Central memory CD8-positive, alpha-beta T cell (primary cell): ENCODE measurements around the gene LCN1.

Experiments used
- ATAC-seq: fragments of 150-1000 bp; cut with Tn5 transposase; replicated peaks from 2 replicates; pipeline ENCODE4 v1.10.0; 2022; ENCODE audit warnings: mild to moderate bottlenecking, moderate FRiP score, moderate number of reproducible peaks; ENCODE audit not compliant: poor library complexity, severe bottlenecking; ENCODE audit errors: extremely low read depth
- DNase-seq, 2 donors: peaks; one replicate each; pipeline ENCODE4 v3.0.0; 2021; ENCODE audit warnings: low spot score in 2 of 2
- H3K27ac Mint-ChIP-seq: one replicate; pipeline ENCODE4 v1.8.0; 2022; ENCODE audit warnings: low read depth, mild to moderate bottlenecking, moderate library complexity, mixed read lengths
- H3K27me3 Mint-ChIP-seq: one replicate; pipeline ENCODE4 v1.8.0; 2022; ENCODE audit warnings: mixed read lengths
- H3K36me3 Mint-ChIP-seq: one replicate; pipeline ENCODE4 v1.8.0; 2022; ENCODE audit warnings: mild to moderate bottlenecking, moderate library complexity, mixed read lengths; ENCODE audit not compliant: insufficient read depth
- H3K4me1 Mint-ChIP-seq: one replicate; pipeline ENCODE4 v1.8.0; 2022; ENCODE audit warnings: mixed read lengths
- H3K4me3 Mint-ChIP-seq: one replicate; pipeline ENCODE4 v1.8.0; 2022; ENCODE audit warnings: mild to moderate bottlenecking, moderate library complexity, mixed read lengths
- H3K9me3 Mint-ChIP-seq: one replicate; pipeline ENCODE4 v1.8.0; 2022; ENCODE audit warnings: mixed read lengths

LCN1 gene

GRCh38 chr9:135514342-135515082, 6.7 kb upstream of the LCN1 start:
- Mint-ChIP-seq H3K4me3 (no peak overlapping the region), H3K4me1 (no peaks in the 10 kb centered on the region), H3K27me3 (peaks cover 11% of the 10 kb centered on the region), H3K27ac (no peak overlapping the region), H3K9me3 (peaks cover under 1% of the 10 kb centered on the region), H3K36me3 (no peaks in the 10 kb centered on the region)
- no peak for ATAC-seq
- DNase-seq, result no peak

DNA sequence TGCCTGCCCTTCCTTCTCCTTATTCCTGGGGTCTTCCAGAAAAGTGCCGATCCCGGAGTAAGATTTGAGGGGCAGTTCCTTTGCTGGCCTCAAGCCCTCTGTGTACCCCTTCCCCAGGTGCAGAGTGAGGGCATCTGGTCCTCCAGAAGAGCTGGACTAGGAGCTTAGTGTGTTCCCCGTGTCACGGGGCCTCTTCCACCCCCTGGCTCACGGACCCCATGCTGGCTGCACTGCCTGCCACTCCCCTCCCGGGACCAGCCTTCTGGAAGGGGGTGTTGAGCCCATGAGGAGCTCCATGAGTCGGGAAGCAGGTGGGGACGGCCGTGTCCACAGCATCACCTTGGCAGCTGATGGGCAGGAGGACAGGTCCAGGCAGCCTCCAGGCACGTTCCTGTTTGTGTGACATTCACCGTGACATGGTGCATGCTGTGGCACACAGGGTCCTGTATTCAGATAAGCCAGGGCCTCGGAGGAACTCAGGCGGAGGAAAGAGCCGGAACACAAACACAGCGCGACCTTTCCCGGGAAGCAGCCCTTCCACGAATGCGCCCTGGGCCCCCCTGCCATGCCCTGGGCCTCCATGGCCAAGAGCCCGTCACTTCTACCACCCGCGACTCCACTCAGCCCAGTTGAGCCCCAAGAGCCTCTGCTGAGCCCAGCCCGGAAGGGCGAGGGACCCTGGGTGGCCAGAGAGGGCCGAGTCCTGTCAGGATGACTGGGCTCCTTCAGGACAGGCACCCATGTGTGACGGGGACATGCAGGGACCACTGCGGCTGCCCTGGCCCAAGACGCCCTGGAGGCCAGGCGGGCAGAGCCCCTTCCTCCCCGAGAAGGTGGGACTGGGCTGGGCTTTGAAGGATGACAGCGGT, 5.9 kb upstream of the LCN1 start:
- no peak overlapping the region for H3K4me3 Mint-ChIP-seq
- DNase-seq, result no peak
- H3K9me3 Mint-ChIP-seq, result no peaks in the 10 kb centered on the region
- H3K36me3 Mint-ChIP-seq, result no peaks in the 10 kb centered on the region
- peaks cover 13% of the 10 kb centered on the region for H3K27me3 Mint-ChIP-seq
- ATAC-seq, result no peak
- H3K4me1 Mint-ChIP-seq, result no peaks in the 10 kb centered on the region
- no peak overlapping the region for H3K27ac Mint-ChIP-seq

DNA sequence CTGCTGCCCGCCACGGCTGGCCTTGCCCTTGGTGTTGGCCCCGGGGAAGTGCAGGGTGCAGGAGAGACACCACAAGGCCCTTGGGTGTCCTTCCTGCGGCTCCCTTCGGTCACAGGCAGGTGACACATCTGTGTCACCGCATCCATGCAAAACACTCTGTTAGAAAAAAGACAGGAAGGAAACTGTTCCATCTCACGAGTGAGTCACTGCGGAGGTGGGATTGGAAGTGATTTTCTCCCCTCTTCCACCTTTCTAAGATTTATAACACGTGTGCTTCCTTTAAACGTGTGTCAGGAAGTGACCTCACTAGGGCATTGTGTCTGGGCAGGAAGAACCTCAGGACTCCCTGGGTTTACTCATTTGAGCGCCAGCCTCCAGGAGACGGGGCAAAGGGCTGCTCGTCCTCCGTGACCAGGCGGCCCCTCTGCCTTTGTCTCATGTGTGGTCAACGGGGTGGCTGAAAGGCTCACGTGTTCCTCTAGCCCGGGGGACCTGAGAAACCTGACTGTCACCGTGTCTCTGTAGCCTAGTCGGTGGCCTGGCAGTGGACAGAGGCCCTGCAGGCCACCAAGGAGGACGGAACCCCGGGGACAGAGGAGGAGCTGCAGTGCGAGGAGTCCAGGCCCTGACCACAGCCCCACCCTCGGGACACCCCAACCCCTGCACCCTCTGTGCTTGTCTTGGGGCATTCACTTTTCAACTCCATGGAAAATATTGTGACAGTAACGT, 4.9 kb upstream of the LCN1 start:
- Mint-ChIP-seq H3K4me1 (no peaks in the 10 kb centered on the region), H3K27me3 (peaks cover 18% of the 10 kb centered on the region), H3K9me3 (no peaks in the 10 kb centered on the region), H3K27ac (no peak overlapping the region), H3K4me3 (no peak overlapping the region), H3K36me3 (peaks cover 2% of the 10 kb centered on the region)
- DNase-seq, result no peak
- no peak for ATAC-seq

DNA sequence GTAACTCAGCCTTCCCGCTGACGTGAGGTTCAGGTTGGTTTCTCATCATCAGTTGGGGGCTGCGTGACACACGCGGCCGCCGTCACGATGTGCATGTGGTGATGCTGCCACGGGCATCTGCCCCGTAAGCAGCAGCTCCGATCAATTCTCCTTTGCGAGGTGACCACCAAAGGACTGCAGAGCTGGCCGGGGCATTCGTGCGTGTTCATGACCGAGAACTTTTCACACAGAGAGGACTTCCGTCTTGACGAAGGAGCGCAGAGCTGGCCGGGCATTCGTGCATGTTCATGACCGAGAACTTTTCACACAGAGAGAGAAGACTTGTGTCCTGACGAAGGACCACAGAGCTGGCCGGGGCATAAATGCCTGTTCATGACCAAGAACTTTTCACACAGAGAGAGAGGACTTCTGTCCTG, 3.8 kb upstream of the LCN1 start:
- Mint-ChIP-seq H3K9me3 (no peaks in the 10 kb centered on the region), H3K27me3 (peaks cover 18% of the 10 kb centered on the region), H3K36me3 (peaks cover 2% of the 10 kb centered on the region), H3K4me1 (no peaks in the 10 kb centered on the region), H3K4me3 (no peak overlapping the region), H3K27ac (no peak overlapping the region)
- DNase-seq (no peak), ATAC-seq (no peak)

DNA sequence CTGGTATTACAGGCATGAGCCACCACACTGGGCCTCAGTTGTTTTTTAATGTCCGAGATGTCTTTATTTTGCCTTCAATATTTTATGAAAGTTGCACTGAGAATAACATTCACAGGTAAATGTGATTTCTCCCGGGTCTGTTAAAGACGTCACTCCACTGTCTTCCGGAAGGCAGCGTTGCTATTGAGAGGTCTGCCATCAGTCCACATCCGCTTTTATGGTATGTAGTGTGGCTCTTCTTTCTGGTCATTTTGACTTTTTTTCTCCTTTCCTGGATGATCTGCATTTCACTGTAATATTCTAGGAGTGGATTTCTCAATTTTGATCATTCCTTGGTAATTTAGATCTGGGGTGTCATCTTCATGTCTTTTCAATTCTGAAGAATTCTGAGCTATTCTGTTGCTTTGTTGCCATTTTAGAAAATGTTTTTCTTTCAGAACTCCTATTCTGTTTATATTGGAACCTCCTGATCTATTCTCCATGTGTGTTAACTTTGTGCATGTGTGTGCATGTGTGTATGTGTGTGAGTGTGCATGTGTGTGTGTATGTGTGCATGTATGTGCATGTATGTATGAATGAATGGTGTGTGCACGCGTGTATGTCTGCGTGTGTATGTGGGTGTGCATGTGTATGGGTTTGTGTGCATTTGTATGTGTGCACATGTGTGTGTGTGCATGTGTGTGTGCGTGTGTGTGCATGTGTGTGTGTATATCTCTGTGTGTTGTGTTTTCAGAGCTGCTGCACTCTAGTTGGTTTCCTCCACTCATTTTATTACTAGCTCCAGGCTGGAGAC, 1.9 kb upstream of the LCN1 start:
- Mint-ChIP-seq H3K27ac (no peak overlapping the region), H3K4me1 (no peaks in the 10 kb centered on the region)

GRCh38 chr9:135521608-135522095, 412 bp downstream of the LCN1 start:
- Mint-ChIP-seq H3K36me3 (peaks cover 2% of the 10 kb centered on the region), H3K4me1 (no peaks in the 10 kb centered on the region), H3K4me3 (no peak overlapping the region), H3K27me3 (peaks cover 18% of the 10 kb centered on the region), H3K9me3 (no peaks in the 10 kb centered on the region), H3K27ac (no peak overlapping the region)
- ATAC-seq, result no peak
- DNase-seq, result no peak

More for the DNA sequence above, 1.9 kb upstream of the LCN1 start:
- Mint-ChIP-seq H3K4me3 (no peak overlapping the region), H3K36me3 (peaks cover 2% of the 10 kb centered on the region), H3K9me3 (no peaks in the 10 kb centered on the region), H3K27me3 (peaks cover 18% of the 10 kb centered on the region)
- ATAC-seq, result no peak
- DNase-seq, result no peak

DNA sequence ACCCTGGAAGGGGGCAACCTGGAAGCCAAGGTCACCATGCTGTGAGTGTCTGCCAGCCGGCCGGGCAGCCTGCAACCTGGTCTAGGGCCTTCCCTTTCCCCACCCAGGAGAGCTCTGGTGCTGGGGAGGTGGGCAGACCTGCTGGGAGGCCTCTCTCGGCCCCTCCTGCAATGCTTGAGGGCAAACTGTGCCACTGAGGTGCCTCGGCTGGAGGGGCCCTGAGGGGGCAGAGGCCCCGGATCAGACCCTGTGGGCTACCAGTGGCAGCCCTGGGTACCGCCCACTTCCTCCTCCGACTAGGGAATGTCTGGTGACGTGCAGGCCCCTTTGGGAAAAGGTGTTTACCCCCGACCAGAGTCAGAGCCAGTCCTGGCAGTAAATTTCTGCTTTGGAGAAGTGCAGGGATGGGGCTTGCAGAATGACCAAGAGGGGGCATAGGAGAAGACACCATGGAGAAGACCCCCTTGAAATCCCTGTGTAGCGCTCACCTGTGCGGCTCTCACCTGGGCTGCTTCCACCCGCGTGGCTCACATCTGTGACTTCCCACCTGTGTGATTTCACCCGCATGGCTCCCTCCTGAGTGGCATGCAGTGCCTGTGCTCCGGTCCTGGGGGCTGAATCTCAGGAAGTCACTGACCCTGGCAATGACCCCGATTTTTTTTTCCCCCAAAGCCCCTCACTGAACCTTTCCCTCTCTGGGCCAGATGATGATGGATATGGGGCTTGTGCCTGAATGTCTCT, 1.1 kb downstream of the LCN1 start:
- Mint-ChIP-seq H3K27ac (no peak overlapping the region), H3K4me1 (no peaks in the 10 kb centered on the region), H3K36me3 (peaks cover 2% of the 10 kb centered on the region), H3K4me3 (no peak overlapping the region), H3K9me3 (no peaks in the 10 kb centered on the region), H3K27me3 (peaks cover 14% of the 10 kb centered on the region)
- ATAC-seq, result no peak
- no peak for DNase-seq

DNA sequence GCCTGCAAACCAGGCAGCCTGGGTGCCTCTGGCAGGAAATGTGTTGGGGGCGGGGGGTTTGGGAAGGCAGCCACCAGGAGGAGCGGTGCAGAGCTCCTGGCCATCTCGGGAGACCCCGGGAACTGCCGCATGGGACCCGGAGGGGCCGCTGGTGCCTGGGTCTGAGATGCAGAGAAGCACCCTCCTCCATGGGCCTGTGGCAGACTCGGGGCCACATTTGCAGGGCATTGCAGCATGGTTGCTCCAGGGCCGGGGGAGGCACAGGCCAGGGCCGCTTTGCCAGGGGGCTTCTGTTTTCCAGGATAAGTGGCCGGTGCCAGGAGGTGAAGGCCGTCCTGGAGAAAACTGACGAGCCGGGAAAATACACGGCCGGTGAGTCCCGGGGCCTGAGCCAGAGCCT, 1.7 kb downstream of the LCN1 start:
- no peak overlapping the region for H3K4me3 Mint-ChIP-seq
- peaks cover 2% of the 10 kb centered on the region for H3K36me3 Mint-ChIP-seq
- no peaks in the 10 kb centered on the region for H3K9me3 Mint-ChIP-seq
- no peak overlapping the region for H3K27ac Mint-ChIP-seq
- no peak for DNase-seq
- H3K4me1 Mint-ChIP-seq, result no peaks in the 10 kb centered on the region
- no peak for ATAC-seq
- peaks cover 8% of the 10 kb centered on the region for H3K27me3 Mint-ChIP-seq

DNA sequence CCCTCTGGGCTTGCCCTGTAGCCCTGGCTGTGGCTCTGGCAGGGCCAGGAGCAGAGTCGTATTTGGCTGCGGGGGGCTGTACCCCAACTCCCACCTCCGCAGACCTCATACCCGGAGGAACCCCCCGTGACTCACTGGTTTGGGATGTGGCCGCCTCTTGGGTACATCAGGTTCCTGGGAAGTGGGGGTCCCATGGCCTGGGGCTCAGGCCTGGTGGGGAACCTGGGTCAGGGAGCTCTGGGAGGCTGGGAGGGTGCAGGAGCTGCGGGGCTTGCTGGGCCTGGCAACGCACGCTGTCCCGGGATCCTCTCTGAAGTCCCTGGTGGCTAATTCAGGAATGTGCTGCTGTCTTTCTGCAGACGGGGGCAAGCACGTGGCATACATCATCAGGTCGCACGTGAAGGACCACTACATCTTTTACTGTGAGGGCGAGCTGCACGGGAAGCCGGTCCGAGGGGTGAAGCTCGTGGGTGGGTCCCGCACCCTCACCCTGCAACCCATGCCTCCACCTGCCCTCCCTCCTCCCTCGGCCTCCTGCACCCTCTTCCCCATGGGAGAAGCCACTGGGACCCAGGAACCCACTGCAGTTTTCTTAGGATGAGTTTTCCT, 2.4 kb downstream of the LCN1 start:
- H3K4me3 Mint-ChIP-seq, result no peak overlapping the region
- ATAC-seq (no peak), DNase-seq (no peak)
- no peaks in the 10 kb centered on the region for H3K9me3 Mint-ChIP-seq
- peaks cover 8% of the 10 kb centered on the region for H3K27me3 Mint-ChIP-seq
- no peak overlapping the region for H3K27ac Mint-ChIP-seq
- no peaks in the 10 kb centered on the region for H3K4me1 Mint-ChIP-seq
- peaks cover 2% of the 10 kb centered on the region for H3K36me3 Mint-ChIP-seq

- Mint-ChIP-seq H3K27me3 (peaks cover 8% of the 10 kb centered on the region), H3K9me3 (no peaks in the 10 kb centered on the region), H3K4me3 (no peak overlapping the region), H3K4me1 (peaks cover 4% of the 10 kb centered on the region), H3K36me3 (peaks cover 2% of the 10 kb centered on the region), H3K27ac (no peak overlapping the region)
- DNase-seq (no peak), ATAC-seq (no peak)
These were observed 3.1 kb downstream of the LCN1 start for GRCh38 chr9:135524130-135524861.
